GM04504 (cell line): Measurements from ENCODE around the gene SLC2A5.

Source experiments
- DNase-seq: peaks from one replicate; pipeline ENCODE4 v3.0.0-alpha.2; 2012; ENCODE audit warnings: low read depth

The SLC2A5 gene

DNA sequence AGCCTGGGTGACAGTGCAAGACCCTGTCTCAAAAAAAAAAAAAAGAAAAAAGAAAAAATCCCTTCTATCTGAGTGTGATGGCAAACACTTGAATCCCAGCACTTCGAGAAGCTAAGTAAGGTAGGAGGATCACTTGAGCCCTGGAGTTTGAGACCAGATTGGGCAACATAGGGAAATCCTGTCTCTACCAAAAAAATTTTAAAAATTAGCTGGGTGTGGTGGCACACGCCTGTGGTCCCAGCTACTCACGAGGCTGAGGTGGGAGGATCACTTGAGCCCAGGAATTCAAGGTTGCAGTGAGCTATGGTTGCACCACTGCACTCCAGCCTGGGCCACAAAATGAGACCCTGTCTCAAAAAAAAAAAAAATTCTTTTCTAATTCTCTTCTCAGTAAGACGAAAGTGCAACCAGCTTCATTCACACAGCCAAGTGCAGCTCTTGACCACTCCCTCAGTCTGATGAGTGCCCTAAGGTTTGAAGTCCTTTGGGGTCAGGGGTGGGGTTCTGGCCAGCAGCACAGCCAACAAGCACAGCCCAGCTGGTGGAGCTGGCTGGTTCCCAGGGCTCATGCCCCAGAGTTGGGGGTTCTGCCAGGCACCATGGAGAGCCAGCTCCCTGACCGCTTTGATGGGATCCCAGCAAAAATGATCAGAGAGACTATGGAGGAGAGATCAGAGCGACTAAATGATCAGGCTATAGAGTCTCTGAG lies 8.0 kb downstream of the SLC2A5 start:
- DNase-seq = no peak

GRCh38 chr1:9059891-9060744 lies 9.3 kb downstream of the SLC2A5 start:
- DNase-seq = no peak

DNA sequence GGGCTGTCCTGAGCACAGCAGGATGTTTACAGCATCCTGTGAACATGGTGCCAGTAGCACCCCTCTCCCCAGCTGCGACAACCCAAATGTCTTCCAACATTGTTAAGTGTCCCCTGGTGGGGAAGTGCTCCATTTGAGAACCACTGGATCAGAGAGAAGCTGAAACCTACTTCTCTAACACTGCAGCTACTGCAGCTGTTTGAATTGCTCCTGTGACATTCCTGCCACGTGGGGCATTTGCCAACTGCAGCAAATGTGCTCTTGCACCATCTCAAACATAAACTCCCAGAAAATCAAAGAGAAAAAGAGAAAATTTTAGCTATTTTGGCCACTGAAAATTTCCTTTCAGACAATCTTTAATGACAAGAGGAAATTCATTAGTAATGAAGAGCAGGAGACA lies 11.0 kb downstream of the SLC2A5 start:
- no peak for DNase-seq

GRCh38 chr1:9057851-9058250 lies 11.6 kb downstream of the SLC2A5 start:
- DNase-seq = no peak

- DNase-seq = no peak
Measured at GRCh38 chr1:9052272-9053049, 17.0 kb downstream of the SLC2A5 start.

GRCh38 chr1:9051379-9051778 lies 18.1 kb downstream of the SLC2A5 start:
- DNase-seq = no peak

DNA sequence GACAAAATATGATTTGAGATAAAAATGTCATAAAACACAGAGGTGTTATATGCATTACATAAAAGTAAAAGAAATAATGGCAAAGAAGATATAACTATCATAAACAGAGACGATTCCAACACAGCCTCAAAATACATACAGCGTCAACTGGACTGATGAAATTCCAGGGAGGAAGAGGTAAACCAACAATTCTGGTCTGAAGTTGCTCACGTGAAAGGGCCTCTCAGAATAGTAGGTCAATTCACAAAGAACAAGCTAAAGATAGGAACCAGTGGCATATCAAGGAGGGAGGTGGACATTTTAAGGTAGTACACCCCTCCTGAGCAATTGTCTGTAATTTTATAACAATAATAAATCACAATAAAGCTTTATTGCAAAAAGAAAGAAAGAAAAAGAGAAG lies 18.6 kb downstream of the SLC2A5 start:
- no peak for DNase-seq

DNA sequence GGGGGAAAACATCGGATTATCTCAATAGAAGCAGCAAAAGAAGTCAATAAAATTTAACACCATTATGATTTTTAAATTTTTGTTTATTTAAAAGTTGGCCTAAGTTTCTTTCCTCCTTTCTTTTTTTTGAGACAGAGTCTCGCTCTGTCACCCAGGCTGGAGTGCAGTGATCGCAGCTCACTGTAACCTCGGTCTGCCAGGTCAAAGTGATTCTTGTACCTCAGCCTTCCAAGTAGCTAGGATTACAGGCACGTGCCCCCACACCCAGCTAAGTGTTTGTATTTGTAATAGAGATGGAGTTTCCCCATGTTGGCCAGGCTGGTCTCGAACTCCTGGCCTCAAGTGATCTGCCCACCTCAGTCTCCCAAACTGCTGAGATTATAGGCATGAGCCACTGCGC lies 20.9 kb downstream of the SLC2A5 start:
- DNase-seq = no peak

DNA sequence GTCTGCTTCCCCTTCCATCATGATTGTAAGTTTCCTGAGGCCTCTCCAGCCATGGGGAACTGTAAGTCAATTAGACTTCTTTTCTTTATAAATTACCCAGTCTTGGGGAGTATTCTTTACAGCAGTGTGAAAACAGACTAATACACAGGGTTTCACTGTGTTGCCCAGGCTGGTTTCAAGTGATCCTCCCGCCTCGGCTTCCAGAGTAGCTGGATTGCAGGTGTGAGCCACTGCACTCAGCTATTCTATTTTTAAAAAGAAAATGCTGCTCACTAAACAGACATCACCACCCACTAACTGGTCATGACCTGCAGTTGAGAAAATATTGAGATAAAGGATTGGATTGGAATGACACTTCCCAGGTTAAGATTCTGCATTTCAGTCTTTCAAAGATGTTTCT lies 22.4 kb downstream of the SLC2A5 start:
- no peak for DNase-seq

DNA sequence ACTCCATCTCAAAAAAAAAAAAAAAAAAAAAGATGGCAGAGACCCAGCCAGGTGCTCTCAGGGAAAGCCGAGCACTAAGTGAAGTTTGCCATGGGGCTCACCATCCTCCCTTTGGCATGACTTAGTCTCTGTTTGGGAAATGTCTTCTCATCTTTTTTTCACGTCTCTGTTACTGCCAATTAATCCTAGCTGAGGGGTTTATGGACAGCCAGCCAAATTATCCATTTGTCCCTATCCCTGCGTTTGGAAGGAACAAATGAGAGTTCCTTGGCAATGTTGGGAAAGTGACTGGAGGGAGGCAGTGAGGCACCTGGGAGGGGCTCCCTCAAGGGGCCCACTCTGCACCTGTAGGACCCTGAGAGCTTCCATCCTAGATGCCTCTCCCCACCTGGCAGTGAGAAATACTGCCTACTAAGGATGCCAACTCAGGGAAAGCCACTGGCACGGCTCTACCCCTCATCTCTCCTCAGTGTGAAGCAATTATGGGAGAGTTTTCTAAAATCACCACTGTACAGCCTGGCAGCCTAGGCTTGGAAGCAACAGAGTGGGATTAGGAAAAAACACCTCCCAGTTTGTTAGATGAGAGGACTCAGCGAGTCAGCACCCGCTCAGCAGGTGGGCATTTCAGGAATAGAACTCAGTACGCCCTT lies 23.4 kb downstream of the SLC2A5 start:
- no peak for DNase-seq

- no peak for DNase-seq
Measured at GRCh38 chr1:9044236-9044635, 25.2 kb downstream of the SLC2A5 start.

DNA sequence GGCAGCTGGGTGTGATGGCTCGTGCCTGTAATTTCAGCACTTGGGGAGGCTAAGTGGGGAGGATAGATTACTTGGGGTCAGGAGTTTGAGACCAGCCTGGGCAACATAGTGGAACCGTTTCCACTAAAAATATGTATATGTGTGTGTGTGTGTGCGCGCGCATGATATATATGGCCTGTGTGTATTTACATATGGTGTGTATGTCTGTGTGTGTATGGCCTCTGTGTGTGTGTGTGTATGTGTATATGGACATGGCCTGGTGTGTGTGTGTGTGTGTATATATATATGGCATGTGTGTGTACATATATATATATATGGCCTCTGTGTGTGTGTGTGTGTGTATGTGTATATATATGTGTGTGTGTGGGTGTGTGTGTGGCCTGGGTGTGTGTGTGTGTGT lies 27.2 kb downstream of the SLC2A5 start:
- DNase-seq = no peak

GRCh38 chr1:9041116-9041779 lies 28.2 kb downstream of the SLC2A5 start:
- no peak for DNase-seq

DNA sequence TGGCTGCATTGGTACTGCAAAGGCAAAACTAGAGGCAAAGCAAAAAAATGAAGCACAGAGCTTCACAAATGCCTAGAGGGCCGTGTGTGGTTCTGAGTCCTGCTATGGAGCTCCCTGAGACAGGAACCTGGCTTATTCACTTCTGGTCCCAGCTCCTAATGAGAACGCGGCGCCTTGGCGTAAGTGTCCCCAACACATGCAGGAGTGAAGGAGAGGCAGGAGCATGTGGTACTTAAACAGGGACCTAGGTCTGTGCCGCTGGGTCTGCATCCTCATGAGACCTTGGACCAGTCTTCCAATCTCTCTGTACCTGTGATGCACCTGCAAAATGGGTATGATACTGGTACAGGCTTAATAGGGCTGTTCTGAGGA lies 28.8 kb downstream of the SLC2A5 start:
- DNase-seq = no peak

- DNase-seq = no peak
Measured at GRCh38 chr1:9039761-9040658, 29.4 kb downstream of the SLC2A5 start.

DNA sequence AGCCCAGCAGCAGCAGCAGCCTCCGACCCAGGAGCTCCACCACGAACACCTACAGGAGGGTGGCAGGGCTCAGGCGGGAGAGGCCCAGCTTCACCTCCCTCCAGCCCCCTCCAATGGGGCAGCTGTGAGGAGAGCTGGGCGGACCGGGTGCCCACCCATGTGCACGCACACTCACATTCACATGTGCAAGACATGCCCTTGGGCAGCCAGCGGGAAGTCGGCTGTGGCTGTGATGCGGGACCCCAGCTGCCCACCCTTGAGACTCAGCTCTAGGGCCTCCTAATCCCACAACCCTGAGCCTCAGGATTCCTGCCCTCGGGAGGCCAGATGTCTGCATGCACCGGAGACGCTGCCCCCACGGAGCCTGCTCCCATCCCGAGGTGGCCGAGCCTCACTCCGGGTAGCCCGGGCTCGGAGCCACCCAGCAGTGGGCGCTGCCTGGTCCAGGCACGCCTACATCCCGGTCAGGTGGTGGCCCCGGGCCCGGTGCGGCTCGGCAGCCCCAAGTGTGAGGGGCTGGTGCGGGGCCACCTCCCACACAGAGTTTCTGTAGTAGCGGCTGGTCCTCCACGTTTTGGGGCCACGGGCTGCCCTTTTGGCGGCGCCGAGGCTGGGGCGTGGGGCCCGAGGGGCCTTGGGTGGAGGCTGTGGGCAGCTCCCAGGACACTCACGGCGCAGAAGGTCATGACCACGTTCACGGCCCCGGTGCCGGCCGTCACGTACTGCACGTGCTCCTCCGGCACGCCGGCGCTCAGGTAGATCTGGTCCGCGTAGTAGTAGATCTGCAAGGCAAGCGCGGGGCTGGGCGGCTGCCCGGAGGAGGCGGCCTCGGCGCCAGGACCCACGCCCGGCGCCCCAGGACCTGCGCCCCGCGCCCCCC lies 30.3 kb downstream of the SLC2A5 start:
- DNase-seq = no peak

GRCh38 chr1:9038338-9038650 lies 31.1 kb downstream of the SLC2A5 start:
- no peak for DNase-seq

- DNase-seq = no peak
Measured at GRCh38 chr1:9037476-9038337, 31.7 kb downstream of the SLC2A5 start.

- DNase-seq = no peak
Measured at GRCh38 chr1:9035226-9035625, 34.2 kb downstream of the SLC2A5 start.
